SU-DHL-6 (cell line): ENCODE measurements around the gene ST6GAL1.

Experiments used
- H2AFZ ChIP-seq: fragments of 200-600 bp; sonication (generic); 2 replicates; pipeline ENCODE4 v1.6.1; 2014; ENCODE audit warnings: low read depth, mild to moderate bottlenecking, moderate library complexity, mixed read lengths, antibody characterized with exemption, low read length; ENCODE audit not compliant: severe bottlenecking
- H3F3A ChIP-seq: fragments of 200-600 bp; shearing (Covaris generic); 2 replicates; pipeline ENCODE4 v1.6.0; 2016; ENCODE audit warnings: antibody characterized with exemption, mild to moderate bottlenecking; ENCODE audit not compliant: insufficient read depth
- H3K27ac ChIP-seq: fragments of 200-600 bp; sonication (generic); 2 replicates; pipeline ENCODE4 v1.5.1; 2016; ENCODE audit warnings: low read depth, mild to moderate bottlenecking, low read length, moderate library complexity, mixed read lengths
- H3K27me3 ChIP-seq: fragments of 200-600 bp; sonication (generic), shearing (Covaris generic); 2 replicates; pipeline ENCODE4 v1.6.0; 2014; ENCODE audit warnings: mild to moderate bottlenecking, low read length
- H3K36me3 ChIP-seq: fragments of 200-600 bp; sonication (generic); 2 replicates; pipeline ENCODE4 v1.6.1; 2014; ENCODE audit warnings: mild to moderate bottlenecking, low read length, mixed read lengths
- H3K4me2 ChIP-seq: fragments of 300-600, 200-600 bp; shearing (Covaris generic), sonication (generic); 2 replicates; pipeline ENCODE4 v1.6.0; 2014; ENCODE audit warnings: low read length, low read depth, mild to moderate bottlenecking; ENCODE audit not compliant: poor library complexity, severe bottlenecking
- H3K4me3 ChIP-seq: fragments of 200-600 bp; sonication (generic); 2 replicates; pipeline ENCODE4 v1.5.1; 2014; ENCODE audit warnings: antibody characterized with exemption, low read length, mild to moderate bottlenecking, mixed read lengths; ENCODE audit not compliant: insufficient read depth, poor library complexity, severe bottlenecking
- H3K79me2 ChIP-seq: fragments of 200-600 bp; sonication (generic); 2 replicates; pipeline ENCODE4 v1.6.1; 2014; ENCODE audit warnings: mild to moderate bottlenecking, low read length, moderate library complexity; ENCODE audit not compliant: insufficient read depth
- H3K9ac ChIP-seq: fragments of 200-600 bp; sonication (generic); 2 replicates; pipeline ENCODE4 v1.7.0; 2014; ENCODE audit warnings: mild to moderate bottlenecking, low read length
- H3K9me2 ChIP-seq: fragments of 200-600 bp; sonication (generic); replicated peaks from 2 replicates; pipeline ENCODE4 v1.6.1; 2014; ENCODE audit warnings: low read length; ENCODE audit not compliant: insufficient read depth
- H3K9me3 ChIP-seq: fragments of 200-600 bp; sonication (generic); 2 replicates; pipeline ENCODE4 v1.6.1; 2014; ENCODE audit warnings: low read length, mixed read lengths; ENCODE audit not compliant: insufficient read depth
- H4K20me1 ChIP-seq: fragments of 200-600 bp; sonication (generic); 2 replicates; pipeline ENCODE4 v1.6.1; 2014; ENCODE audit warnings: low read depth, mild to moderate bottlenecking, antibody characterized with exemption, low read length, moderate library complexity, mixed read lengths
- EZH2phosphoT487 ChIP-seq: fragments of 200-600 bp; sonication (generic), shearing (Covaris generic); conservative IDR thresholded peaks from 2 replicates; pipeline ENCODE4 v1.6.1; 2018; ENCODE audit warnings: mild to moderate bottlenecking, antibody characterized with exemption, low read length, moderate library complexity, mixed read lengths
- TF ChIP-seq, protein P1 (sequence below): fragments of 200-600 bp; sonication (generic); IDR thresholded peaks from one replicate; pipeline ENCODE4 v1.5.1; 2017; ENCODE audit warnings: antibody characterized with exemption, mild to moderate bottlenecking, low read length, moderate library complexity; ENCODE audit not compliant: insufficient read depth, poor library complexity, severe bottlenecking

ST6GAL1 gene

DNA sequence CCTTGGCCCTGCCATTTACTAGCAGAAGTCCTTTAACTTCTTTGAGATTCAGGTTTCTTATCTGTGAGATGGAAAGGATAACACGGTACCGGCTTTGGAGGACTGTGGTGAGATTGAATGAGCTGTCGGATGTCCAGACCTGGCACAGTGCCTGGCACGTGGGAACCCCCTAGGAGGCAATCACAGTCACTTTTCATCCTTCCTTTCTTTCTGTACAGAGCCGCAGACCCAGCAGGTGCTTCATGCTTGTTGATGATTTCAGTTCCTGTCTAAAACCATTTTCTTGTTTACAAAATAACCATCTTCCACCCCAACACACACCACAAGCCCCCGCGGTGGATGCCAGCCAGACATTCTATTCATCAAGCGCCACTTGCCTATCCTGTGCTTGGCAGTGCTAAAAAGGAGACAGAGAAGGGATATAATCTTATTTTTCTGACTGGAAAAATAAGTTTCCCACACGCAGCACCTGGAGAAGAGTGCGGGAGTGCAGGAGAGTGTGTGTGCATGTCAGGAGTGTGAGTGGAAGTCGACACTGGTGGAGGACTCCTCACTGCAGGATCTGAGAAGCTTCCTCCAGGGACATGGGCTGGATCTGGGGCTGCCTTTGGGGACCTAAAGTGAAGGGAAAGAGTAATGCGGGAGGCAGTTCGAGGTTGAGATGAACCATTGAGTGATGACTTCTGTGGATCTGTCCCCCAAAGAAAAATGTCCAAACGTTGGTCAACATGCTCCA, 85.7 kb downstream of the ST6GAL1 start:
- Histone ChIP-seq H3K4me2 (peak overlapping the region; percentile 68), H2AFZ (no peak overlapping the region), H3K27ac (peak overlapping the region; percentile 100), H3K36me3 (no peaks in the 10 kb centered on the region), H3K9me2 (no peaks in the 10 kb centered on the region), H3K27me3 (no peaks in the 10 kb centered on the region), H3K9ac (peak overlapping the region; percentile 79), H3K79me2 (peaks cover 68% of the 10 kb centered on the region), H3K9me3 (no peaks in the 10 kb centered on the region), H4K20me1 (no peaks in the 10 kb centered on the region), H3F3A (peaks cover 90% of the 10 kb centered on the region), H3K4me3 (peak overlapping the region; percentile 35)
- TF ChIP-seq EZH2phosphoT487 = no peak
- TF ChIP-seq, protein P1, sequence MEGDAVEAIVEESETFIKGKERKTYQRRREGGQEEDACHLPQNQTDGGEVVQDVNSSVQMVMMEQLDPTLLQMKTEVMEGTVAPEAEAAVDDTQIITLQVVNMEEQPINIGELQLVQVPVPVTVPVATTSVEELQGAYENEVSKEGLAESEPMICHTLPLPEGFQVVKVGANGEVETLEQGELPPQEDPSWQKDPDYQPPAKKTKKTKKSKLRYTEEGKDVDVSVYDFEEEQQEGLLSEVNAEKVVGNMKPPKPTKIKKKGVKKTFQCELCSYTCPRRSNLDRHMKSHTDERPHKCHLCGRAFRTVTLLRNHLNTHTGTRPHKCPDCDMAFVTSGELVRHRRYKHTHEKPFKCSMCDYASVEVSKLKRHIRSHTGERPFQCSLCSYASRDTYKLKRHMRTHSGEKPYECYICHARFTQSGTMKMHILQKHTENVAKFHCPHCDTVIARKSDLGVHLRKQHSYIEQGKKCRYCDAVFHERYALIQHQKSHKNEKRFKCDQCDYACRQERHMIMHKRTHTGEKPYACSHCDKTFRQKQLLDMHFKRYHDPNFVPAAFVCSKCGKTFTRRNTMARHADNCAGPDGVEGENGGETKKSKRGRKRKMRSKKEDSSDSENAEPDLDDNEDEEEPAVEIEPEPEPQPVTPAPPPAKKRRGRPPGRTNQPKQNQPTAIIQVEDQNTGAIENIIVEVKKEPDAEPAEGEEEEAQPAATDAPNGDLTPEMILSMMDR = no peak

DNA sequence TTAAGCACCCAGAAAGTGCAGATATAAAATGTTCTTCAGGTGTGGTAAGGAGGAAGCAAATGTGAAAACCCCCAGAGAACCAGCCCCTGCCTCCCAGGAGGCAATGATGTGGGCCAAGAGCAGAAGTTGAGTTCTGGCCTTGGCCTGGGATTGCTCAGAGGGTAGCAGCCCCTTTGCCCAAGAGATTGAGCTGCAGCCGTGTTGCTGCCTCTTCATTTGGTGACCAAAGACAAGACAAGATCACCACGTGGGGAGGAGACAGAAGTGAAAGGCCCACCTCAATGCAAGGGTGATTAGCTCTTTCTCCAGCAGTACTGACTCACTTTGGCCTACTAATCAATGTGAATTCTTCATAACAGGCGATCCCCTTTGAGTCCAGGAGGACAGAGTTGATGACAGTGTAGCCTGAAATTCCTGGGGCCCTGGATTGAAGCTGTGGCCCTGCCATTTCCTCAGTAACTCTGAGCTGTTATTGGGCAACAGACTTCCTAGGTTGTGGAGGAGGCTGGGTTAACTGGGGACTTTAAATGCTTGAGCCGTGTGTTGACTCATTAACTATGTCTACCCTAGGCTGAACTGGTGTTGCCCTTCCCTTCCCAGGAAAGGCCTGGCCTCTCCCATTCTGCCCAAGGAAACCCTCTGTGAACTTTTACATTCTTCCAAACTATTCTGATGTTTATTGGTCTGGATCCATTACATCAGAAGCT, 86.5 kb downstream of the ST6GAL1 start:
- no peaks in the 10 kb centered on the region for H3K36me3 ChIP-seq
- peaks cover 88% of the 10 kb centered on the region for H3F3A ChIP-seq
- H3K9ac ChIP-seq = peak overlapping the region; percentile 79
- H3K27ac ChIP-seq = peak overlapping the region; percentile 100
- no peaks in the 10 kb centered on the region for H4K20me1 ChIP-seq
- H3K79me2 ChIP-seq = peaks cover 70% of the 10 kb centered on the region
- H3K9me3 ChIP-seq = no peaks in the 10 kb centered on the region
- no peak overlapping the region for H2AFZ ChIP-seq
- peak overlapping the region; percentile 68 for H3K4me2 ChIP-seq
- H3K9me2 ChIP-seq = no peaks in the 10 kb centered on the region
- H3K27me3 ChIP-seq = no peaks in the 10 kb centered on the region
- TF ChIP-seq EZH2phosphoT487 = no peak
- TF ChIP-seq, protein P1 = no peak
- H3K4me3 ChIP-seq = peak overlapping the region; percentile 35

DNA sequence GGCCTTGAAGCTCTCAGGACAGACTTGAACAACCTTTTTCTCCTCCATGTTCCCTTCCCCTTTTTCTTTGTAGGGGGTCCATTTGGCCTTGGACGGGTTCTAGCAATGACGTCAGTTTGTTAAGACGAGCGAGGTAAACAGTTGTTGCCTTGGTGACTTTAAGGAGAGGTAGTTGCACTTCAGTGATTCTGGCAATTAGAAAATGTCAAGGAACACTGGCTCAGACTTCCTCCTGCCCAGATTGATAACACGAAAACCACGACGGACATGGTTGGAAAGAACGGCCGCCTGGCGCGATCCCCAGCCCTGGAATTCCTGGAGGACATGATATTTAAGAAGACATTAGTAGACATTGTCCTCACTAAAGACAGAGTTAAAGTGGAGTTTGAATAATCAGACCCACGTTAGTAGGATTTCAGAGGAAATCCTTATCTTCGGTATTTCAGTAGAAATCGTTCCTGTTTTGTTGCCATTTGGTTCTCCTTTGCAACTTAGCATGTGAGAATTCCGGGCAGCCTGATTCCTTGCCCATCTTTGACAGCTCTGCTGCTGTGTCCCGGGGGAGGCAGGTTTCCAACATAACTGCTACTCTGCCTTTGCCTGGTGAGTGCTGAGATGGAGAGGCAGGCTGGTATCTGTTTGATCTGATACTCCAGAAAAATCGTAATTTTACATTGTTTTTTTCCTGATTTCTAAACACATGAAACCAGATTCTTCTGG, 87.3 kb downstream of the ST6GAL1 start:
- Histone ChIP-seq H3K4me3 (no peak overlapping the region), H3K9me2 (no peaks in the 10 kb centered on the region), H3K27ac (peak overlapping the region; percentile 100), H3K9me3 (no peaks in the 10 kb centered on the region), H3K36me3 (peaks cover 4% of the 10 kb centered on the region; the same call in 1 of the 2 replicates), H3F3A (peaks cover 88% of the 10 kb centered on the region), H3K79me2 (peaks cover 78% of the 10 kb centered on the region), H2AFZ (no peak overlapping the region), H3K27me3 (no peaks in the 10 kb centered on the region), H3K4me2 (peak overlapping the region; percentile 68), H4K20me1 (no peaks in the 10 kb centered on the region), H3K9ac (peak overlapping the region; percentile 79)
- TF ChIP-seq, protein P1 = no peak
- TF ChIP-seq EZH2phosphoT487 = no peak
